ENCODE results near the gene TBC1D8.

The TBC1D8 gene

GRCh38 chr2:101151146-101151858 lies at the start of gene TBC1D8:
TSS of gene TBC1D8 (minus strand) at chr2:101151382. CDS start at chr2:101151253, 129 bp downstream.
- H3K36me3 ChIP-seq (ENCODE audit: control insufficient read depth in 1 of 2, insufficient read depth in 2 of 2, low read length in 2 of 2), result no peaks in the 10 kb centered on the region
- no peaks in the 10 kb centered on the region for H3K9me3 ChIP-seq (ENCODE audit: control insufficient read depth in 1 of 2, low read length in 2 of 2)
- no peaks in the 10 kb centered on the region for H3K27me3 ChIP-seq (ENCODE audit: low read depth, low read length)
- H3K4me1 ChIP-seq (ENCODE audit: control insufficient read depth in 1 of 2, insufficient read depth in 2 of 2, low read length in 2 of 2), result peaks cover 0 to 19% of the 10 kb centered on the region in 2 donors
- H3K27ac ChIP-seq (ENCODE audit: low read length), result peak within 1 kb of the TSS; percentile 19
- peak within 1 kb of the TSS; percentile 76 to 81 for H3K4me3 ChIP-seq (ENCODE audit: low read depth in 1 of 2, low read length in 2 of 2)

GRCh38 chr2:101200676-101201075 lies 49.5 kb upstream of the TBC1D8 start:
- H3K36me3 ChIP-seq (ENCODE audit: control insufficient read depth in 1 of 2, insufficient read depth in 2 of 2, low read length in 2 of 2), result no peaks in the 10 kb centered on the region
- no peak overlapping the region for H3K27ac ChIP-seq (ENCODE audit: low read length)
- H3K4me1 ChIP-seq (ENCODE audit: control insufficient read depth in 1 of 2, insufficient read depth in 2 of 2, low read length in 2 of 2), result peaks cover 0 to 5% of the 10 kb centered on the region in 2 donors
- no peak overlapping the region for H3K4me3 ChIP-seq (ENCODE audit: low read depth in 1 of 2, low read length in 2 of 2)
- no peaks in the 10 kb centered on the region for H3K9me3 ChIP-seq (ENCODE audit: control insufficient read depth in 1 of 2, low read length in 2 of 2)
- H3K27me3 ChIP-seq (ENCODE audit: low read depth, low read length), result no peaks in the 10 kb centered on the region

GRCh38 chr2:101199251-101199791 lies 48.1 kb upstream of the TBC1D8 start:
- H3K4me3 ChIP-seq (ENCODE audit: low read depth in 1 of 2, low read length in 2 of 2), result no peak overlapping the region
- no peaks in the 10 kb centered on the region for H3K27me3 ChIP-seq (ENCODE audit: low read depth, low read length)
- H3K9me3 ChIP-seq (ENCODE audit: control insufficient read depth in 1 of 2, low read length in 2 of 2), result no peaks in the 10 kb centered on the region
- H3K27ac ChIP-seq (ENCODE audit: low read length), result no peak overlapping the region
- H3K36me3 ChIP-seq (ENCODE audit: control insufficient read depth in 1 of 2, insufficient read depth in 2 of 2, low read length in 2 of 2), result no peaks in the 10 kb centered on the region
- no peaks in the 10 kb centered on the region for H3K4me1 ChIP-seq (ENCODE audit: control insufficient read depth in 1 of 2, insufficient read depth in 2 of 2, low read length in 2 of 2)

- no peaks in the 10 kb centered on the region for H3K36me3 ChIP-seq (ENCODE audit: control insufficient read depth in 1 of 2, insufficient read depth in 2 of 2, low read length in 2 of 2)
- no peak overlapping the region for H3K4me3 ChIP-seq (ENCODE audit: low read depth in 1 of 2, low read length in 2 of 2)
- no peaks in the 10 kb centered on the region for H3K9me3 ChIP-seq (ENCODE audit: control insufficient read depth in 1 of 2, low read length in 2 of 2)
- no peaks in the 10 kb centered on the region for H3K27me3 ChIP-seq (ENCODE audit: low read depth, low read length)
- no peak overlapping the region for H3K27ac ChIP-seq (ENCODE audit: low read length)
- no peaks in the 10 kb centered on the region for H3K4me1 ChIP-seq (ENCODE audit: control insufficient read depth in 1 of 2, insufficient read depth in 2 of 2, low read length in 2 of 2)
Observed at GRCh38 chr2:101197814-101198213, 46.6 kb upstream of the TBC1D8 start.

- no peak overlapping the region for H3K27ac ChIP-seq (ENCODE audit: low read length)
- H3K36me3 ChIP-seq (ENCODE audit: control insufficient read depth in 1 of 2, insufficient read depth in 2 of 2, low read length in 2 of 2), result no peaks in the 10 kb centered on the region
- no peaks in the 10 kb centered on the region for H3K9me3 ChIP-seq (ENCODE audit: control insufficient read depth in 1 of 2, low read length in 2 of 2)
- no peaks in the 10 kb centered on the region for H3K4me1 ChIP-seq (ENCODE audit: control insufficient read depth in 1 of 2, insufficient read depth in 2 of 2, low read length in 2 of 2)
- no peak overlapping the region for H3K4me3 ChIP-seq (ENCODE audit: low read depth in 1 of 2, low read length in 2 of 2)
- no peaks in the 10 kb centered on the region for H3K27me3 ChIP-seq (ENCODE audit: low read depth, low read length)
Observed at GRCh38 chr2:101197215-101197745, 46.1 kb upstream of the TBC1D8 start.

GRCh38 chr2:101195871-101196661 lies 44.9 kb upstream of the TBC1D8 start:
- Histone ChIP-seq H3K36me3 (ENCODE audit: control insufficient read depth in 1 of 2, insufficient read depth in 2 of 2, low read length in 2 of 2) (no peaks in the 10 kb centered on the region), H3K27ac (ENCODE audit: low read length) (no peak overlapping the region), H3K4me1 (ENCODE audit: control insufficient read depth in 1 of 2, insufficient read depth in 2 of 2, low read length in 2 of 2) (no peaks in the 10 kb centered on the region), H3K9me3 (ENCODE audit: control insufficient read depth in 1 of 2, low read length in 2 of 2) (no peaks in the 10 kb centered on the region), H3K4me3 (ENCODE audit: low read depth in 1 of 2, low read length in 2 of 2) (no peak overlapping the region), H3K27me3 (ENCODE audit: low read depth, low read length) (no peaks in the 10 kb centered on the region)

GRCh38 chr2:101193033-101193626 lies 41.9 kb upstream of the TBC1D8 start:
- Histone ChIP-seq H3K4me3 (ENCODE audit: low read depth in 1 of 2, low read length in 2 of 2) (no peak overlapping the region), H3K27me3 (ENCODE audit: low read depth, low read length) (no peaks in the 10 kb centered on the region), H3K9me3 (ENCODE audit: control insufficient read depth in 1 of 2, low read length in 2 of 2) (peaks cover 0 to 5% of the 10 kb centered on the region in 2 donors), H3K27ac (ENCODE audit: low read length) (no peak overlapping the region), H3K4me1 (ENCODE audit: control insufficient read depth in 1 of 2, insufficient read depth in 2 of 2, low read length in 2 of 2) (no peaks in the 10 kb centered on the region), H3K36me3 (ENCODE audit: control insufficient read depth in 1 of 2, insufficient read depth in 2 of 2, low read length in 2 of 2) (no peaks in the 10 kb centered on the region)

GRCh38 chr2:101190747-101191516 lies 39.8 kb upstream of the TBC1D8 start:
- Histone ChIP-seq H3K27ac (ENCODE audit: low read length) (no peak overlapping the region), H3K4me3 (ENCODE audit: low read depth in 1 of 2, low read length in 2 of 2) (no peak overlapping the region), H3K36me3 (ENCODE audit: control insufficient read depth in 1 of 2, insufficient read depth in 2 of 2, low read length in 2 of 2) (no peaks in the 10 kb centered on the region), H3K4me1 (ENCODE audit: control insufficient read depth in 1 of 2, insufficient read depth in 2 of 2, low read length in 2 of 2) (no peaks in the 10 kb centered on the region), H3K9me3 (ENCODE audit: control insufficient read depth in 1 of 2, low read length in 2 of 2) (peaks cover 0 to 5% of the 10 kb centered on the region in 2 donors), H3K27me3 (ENCODE audit: low read depth, low read length) (no peaks in the 10 kb centered on the region)

- no peaks in the 10 kb centered on the region for H3K36me3 ChIP-seq (ENCODE audit: control insufficient read depth in 1 of 2, insufficient read depth in 2 of 2, low read length in 2 of 2)
- H3K4me3 ChIP-seq (ENCODE audit: low read depth in 1 of 2, low read length in 2 of 2), result no peak overlapping the region
- no peaks in the 10 kb centered on the region for H3K27me3 ChIP-seq (ENCODE audit: low read depth, low read length)
Observed at GRCh38 chr2:101188683-101189405, 37.7 kb upstream of the TBC1D8 start.

GRCh38 chr2:101187131-101187530 lies 35.9 kb upstream of the TBC1D8 start:
- H3K27me3 ChIP-seq (ENCODE audit: low read depth, low read length), result no peaks in the 10 kb centered on the region
- no peaks in the 10 kb centered on the region for H3K4me1 ChIP-seq (ENCODE audit: control insufficient read depth in 1 of 2, insufficient read depth in 2 of 2, low read length in 2 of 2)
- peaks cover 0 to 5% of the 10 kb centered on the region in 2 donors for H3K9me3 ChIP-seq (ENCODE audit: control insufficient read depth in 1 of 2, low read length in 2 of 2)
- no peaks in the 10 kb centered on the region for H3K36me3 ChIP-seq (ENCODE audit: control insufficient read depth in 1 of 2, insufficient read depth in 2 of 2, low read length in 2 of 2)
- H3K4me3 ChIP-seq (ENCODE audit: low read depth in 1 of 2, low read length in 2 of 2), result no peak overlapping the region
- H3K27ac ChIP-seq (ENCODE audit: low read length), result no peak overlapping the region

More at GRCh38 chr2:101188683-101189405, 37.7 kb upstream of the TBC1D8 start:
- Histone ChIP-seq H3K9me3 (ENCODE audit: control insufficient read depth in 1 of 2, low read length in 2 of 2) (peaks cover 0 to 5% of the 10 kb centered on the region in 2 donors), H3K4me1 (ENCODE audit: control insufficient read depth in 1 of 2, insufficient read depth in 2 of 2, low read length in 2 of 2) (no peaks in the 10 kb centered on the region), H3K27ac (ENCODE audit: low read length) (no peak overlapping the region)
